ENCODE results near the gene TEN1.
"Not testable (repeated sequence)": the region's sequence is repeated elsewhere in the genome, so short reads cannot be mapped to it uniquely, and the experiment has no call there.

TEN1 gene

DNA sequence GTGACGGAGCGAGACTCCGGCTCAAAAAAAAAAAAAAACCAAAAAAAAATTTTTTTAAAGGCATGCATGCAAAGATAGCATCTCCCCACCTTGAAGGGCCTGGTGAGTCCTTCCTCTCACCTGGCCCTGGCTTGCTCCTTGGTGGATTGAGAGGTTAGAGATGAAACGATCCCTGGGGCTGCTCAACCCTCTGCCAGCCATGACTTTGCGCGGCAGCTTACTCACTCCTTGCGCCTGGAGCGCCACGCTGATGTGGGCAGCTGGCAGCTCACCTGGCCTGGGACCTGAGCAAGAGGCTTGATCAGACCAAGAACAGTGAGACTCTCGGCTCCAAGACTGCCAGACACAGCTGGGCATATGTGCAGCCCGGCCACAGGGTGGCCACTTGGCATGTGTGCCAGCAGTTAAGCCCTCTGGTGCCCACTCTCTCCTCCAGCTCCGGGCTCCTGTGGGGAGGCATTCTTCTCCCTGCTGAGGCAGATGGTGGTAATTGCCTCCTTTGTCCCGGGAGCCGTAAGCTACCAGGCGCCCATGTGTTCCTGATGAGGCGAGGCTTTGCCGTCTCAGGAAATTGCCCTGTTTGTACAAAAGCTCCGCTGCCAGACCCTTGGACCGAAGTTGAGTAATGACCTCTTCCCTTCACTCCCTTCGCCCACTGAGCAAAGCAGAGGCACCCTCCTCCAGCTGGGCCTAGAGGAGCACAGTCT, 53.2 kb downstream of the TEN1 start:
- no peak for DNase-seq (ENCODE audit: low spot score)

DNA sequence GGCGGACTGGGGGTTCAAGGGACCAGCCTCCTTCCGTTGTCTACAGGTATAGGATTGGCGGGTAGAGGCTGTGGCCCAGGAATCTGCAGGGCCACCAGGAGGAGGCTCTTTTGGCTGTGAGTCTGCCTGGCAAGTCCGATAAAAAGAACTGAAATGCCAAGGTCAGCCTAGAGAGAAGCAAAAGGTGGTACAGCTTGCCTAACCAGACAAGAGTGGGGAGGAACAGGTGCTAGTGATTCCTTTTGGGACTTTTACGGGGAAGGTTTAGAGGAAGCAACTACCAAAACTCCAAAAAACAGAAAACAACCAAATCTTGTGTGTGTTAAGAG, 53.7 kb downstream of the TEN1 start:
- DNase-seq (ENCODE audit: low spot score) = no peak

DNA sequence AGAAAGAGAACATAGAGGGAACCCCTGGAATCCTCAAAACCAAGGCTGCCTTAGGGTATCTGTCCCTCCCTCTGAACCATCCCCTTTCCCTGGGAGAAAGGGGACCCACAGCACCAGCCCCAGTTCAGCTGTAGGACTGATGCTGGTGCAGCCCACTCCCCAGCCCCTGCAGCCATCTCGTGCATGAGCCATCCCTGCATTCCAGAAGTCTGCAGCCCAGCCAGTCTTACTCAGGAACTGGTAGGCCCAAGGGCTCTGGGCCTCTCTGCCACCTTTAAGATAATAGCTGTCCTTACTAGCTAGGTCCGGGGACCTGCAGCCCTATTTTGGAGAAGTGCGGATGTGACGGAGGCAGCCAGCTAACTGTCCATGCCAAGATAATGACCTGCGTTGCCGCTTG, 54.1 kb downstream of the TEN1 start:
- DNase-seq (ENCODE audit: low spot score) = no peak

DNA sequence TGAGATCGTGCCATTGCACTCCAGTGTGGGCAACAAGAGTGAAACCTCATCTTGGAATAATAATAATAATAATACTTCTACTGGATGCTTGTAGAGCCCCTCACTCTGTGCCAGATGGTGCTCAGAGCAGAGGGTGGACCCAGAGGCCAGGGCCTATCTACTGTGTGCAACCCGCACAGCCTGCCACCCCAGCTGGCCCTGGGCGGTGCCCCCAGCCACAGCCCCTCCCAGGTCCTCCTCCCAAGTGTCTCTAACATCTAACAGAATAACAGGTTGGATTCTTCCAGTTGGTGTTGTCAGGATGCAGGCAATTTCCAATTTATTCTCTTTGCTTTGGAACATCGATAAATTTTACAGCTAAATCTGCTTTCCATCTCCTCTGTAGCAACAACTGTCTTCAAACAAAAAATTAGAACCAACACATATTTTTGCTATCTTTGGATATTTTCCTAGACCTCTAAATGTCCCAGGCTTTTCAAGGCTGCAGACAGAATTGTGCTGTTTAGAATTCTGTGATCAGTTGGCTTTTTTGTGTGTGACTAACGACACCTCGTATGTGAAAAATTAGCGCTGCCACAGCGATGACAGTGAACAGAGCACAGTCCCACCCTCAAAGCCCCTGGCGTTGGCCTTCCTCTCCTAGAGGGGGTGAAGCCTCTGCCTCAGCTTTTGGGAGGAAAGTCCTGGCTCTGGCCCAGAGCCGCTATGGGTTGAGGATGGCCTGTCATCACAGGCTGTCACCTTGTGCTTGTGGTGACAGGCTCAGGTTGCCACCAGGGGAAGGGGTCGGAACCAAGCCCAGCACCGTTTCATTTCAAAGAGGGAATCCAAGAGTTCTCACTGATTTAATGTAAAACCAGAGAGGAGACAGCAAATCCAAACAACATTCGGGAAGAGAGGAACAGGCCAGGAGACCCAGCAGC, 55.6 kb downstream of the TEN1 start:
- DNase-seq (ENCODE audit: low spot score) = no peak

DNA sequence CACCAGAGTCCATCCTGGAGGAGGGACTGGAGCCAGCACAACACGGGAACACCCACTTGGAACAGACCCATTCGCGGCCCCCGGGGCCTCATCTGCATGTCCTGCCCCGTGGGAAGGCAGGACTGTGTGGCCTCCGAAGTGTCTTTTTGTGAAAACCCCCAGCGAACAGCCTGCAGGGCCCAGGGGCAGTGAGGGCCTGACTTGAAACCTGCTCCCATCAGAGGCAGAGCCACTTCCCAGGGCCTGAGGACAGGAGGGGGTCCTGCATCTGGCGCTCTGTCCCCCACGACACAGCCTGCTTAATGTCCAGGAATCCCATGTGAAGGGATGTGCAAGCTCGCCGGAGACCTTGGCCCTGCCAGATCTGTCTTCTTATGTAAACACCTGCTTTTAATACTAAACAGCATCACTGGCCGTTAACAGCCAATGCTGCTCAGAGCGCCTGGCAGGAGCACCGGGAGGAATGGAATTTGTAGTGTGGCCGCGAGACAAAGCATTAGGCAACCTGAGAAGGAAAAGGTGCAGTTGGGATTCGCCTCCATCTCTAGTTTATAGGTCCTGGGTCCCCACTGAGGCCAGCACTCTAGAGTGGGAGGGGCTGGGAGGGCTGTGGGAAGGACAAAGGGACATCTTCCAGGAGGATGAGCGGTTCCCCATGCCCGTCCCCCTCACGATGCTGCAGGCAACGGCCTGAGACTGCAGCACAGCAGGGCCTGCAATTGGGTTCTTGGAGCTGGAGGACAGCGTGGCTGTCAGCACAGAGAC, 57.6 kb downstream of the TEN1 start:
- no peak for DNase-seq (ENCODE audit: low spot score)

DNA sequence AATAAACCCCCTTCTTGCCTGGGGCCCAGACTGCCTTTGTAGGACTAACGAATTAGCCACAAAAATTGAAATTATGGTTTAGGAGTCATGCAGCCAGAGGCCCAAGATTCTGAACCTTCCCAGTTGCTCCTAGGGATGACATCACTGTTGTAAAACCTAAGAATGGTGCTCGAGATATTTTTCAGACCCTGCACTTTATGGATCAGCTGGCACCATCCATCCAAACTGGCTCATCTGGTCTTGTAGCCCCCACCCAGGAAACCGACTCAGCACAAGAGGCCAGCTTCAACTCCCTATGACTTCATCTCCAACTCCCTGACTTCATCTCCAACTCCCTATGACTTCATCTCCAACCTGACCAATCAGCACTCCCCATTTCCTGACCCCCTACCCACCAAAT, 59.0 kb downstream of the TEN1 start:
- DNase-seq (ENCODE audit: low spot score) = no peak

DNA sequence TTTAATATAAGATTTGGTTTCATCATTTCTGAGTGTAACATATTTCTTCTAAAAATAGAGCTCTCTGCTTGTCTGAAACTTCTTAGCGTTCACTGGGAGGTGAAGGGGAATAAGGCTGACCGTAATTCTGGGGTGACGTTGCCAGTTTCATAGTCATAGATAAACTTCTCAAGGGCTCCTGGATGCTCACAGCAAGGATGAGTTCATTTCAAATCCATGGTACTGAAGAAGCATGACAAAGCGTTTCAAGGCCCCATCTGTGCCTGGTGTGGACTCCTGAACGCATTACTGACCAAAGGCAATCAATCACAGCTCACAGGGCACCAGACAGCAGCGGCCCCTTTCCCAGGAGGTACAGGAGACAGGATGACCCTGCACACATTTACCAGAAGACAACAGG, 60.1 kb downstream of the TEN1 start:
- DNase-seq (ENCODE audit: low spot score) = no peak

DNA sequence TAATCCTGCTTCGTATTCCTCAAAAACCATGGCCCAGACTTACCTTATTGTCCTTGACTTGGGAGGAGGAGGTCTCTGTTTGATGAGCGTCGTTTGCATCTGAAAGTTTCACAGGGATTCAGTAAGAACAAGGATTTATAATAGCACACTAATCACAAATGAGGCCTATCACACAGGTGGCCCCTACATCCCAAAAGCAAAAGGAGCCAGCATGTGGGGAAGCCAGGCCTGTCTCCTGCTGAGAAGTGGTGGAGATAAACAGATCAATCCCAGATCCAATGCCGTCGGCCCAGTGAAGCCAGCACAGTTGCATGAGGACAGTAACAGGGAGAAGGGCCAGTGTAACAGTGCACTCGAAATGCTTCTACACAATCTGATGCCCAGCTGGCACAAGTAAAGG, 61.3 kb downstream of the TEN1 start:
- no peak for DNase-seq (ENCODE audit: low spot score)

DNA sequence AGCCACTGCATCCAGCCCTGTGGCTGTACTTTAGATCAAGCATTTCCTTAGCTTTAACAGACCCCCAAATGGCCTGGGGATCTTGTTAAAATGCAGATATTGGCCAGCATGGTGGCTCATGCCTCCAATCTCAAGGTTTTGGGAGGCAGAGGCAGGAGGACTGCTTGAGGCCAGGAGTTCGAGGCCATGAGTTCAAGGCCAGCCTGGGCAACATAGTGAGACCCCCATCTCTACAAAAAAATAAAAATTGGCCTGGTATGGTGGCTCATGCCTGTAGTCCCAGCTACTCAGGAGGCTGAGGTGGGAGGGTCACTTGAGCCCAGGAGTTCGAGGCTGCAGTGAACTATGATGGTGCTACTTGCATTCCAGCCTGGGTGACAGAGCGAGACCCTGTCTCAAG, 63.8 kb downstream of the TEN1 start:
- DNase-seq (ENCODE audit: low spot score) = not testable (repeated sequence)

DNA sequence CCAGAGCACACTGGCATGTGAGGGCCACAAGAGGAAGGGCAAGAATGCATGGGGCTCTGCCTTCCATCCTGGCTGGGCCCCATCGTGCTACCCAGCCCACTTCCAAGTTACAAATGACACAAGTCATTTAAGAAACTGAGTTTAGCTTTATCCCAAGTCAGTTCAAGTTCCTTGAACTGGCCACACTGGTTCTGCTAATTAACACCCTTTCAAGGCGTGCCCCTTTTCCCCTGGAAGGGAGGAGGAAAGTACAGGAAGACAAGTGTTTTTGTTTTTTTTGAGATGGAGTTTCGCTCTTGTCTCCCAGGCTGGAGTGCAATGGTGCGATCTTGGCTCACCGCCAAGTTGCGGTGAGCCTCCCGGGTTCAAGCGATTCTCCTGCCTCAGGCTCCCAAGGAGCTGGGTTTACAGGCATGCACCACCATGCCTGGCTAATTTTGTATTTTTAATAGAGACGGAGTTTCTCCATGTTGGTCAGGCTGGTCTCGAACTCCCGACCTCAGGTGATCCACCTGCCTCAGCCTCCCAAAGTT, 65.5 kb downstream of the TEN1 start:
- not testable (repeated sequence) for DNase-seq (ENCODE audit: low spot score)

DNA sequence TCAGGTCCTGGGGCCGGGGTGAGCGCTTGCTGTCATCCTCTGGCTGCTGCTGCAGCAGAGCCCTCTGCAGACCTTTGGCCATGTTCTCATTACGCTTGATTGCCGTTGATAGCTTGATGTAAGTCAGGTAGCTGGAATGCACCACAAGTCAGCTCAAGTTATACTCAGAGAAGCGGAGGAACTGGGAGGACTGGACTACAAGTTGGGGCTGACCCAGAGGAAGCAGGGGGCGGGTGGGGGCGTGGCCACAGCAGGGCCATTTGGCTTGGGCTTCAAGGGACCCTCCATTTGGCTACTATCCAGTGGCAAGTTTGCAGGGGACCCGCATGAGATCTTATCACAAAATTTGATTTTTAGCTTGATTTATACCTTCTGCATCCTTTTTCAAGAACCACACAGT, 67.0 kb downstream of the TEN1 start:
- no peak for DNase-seq (ENCODE audit: low spot score)

DNA sequence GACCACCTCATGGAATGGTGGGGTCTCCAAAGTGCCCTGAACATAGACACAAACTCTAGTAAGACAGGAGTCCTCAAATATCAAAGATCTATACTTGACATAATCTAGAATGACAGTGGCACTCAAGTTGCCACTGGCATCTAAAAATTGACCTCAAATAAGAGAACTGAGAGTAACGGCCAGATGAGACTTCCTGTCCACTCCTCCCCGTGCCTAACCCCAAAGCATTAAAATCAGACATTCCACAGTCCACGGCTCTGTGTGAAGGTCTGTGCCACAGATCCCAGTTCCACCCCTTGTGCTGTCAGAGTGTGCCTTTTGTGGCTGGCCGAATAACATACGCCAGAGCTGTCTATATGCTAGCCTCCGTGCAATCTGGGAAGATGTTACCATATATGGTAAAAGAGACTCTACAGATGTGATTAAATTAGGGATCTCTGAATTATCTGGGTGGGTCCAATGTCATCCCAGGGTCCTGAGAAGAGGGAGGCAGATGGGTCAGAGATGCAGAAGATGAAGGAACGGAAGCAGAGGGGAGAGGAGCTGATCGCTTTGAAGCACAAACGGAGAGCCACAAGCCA, 69.1 kb downstream of the TEN1 start:
- no peak for DNase-seq (ENCODE audit: low spot score)

DNA sequence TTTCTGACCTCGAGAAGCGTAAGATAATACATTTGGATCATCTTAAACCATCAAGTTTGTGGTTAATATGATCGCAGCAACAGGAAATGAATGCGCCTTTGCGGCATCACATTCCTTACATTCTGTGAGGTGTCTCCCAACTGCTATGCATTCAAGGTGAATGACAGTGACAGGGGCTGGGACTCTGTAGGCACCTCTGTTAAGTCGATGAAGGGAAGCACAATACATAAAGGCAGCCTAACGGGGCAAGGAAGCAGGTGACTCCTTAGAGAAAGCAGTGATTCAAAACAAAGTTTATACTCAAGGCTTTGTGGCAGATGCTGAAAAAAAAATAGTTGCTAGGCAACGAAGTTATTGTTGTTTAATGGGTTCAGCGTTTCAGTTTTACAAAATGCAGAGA, 69.7 kb downstream of the TEN1 start:
- DNase-seq (ENCODE audit: low spot score) = no peak

DNA sequence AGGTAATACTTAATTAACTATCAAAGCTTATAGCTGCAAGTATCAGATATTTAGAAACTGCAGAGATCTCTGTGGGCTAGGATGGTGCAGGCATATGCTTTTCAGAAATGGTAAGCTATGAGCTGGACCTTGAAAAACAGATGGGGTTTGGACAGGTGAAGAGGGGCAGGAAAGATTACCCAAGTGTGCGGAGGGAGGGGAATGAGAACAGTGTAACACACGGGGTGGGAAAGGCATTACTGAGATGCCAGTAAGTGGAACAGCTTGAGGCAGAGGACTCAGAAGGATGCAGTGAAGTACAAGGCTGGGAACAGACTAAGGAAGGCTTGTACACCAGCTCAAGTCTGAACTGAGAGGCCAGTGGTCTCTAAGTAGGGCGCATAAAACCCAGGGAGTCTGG, 70.2 kb downstream of the TEN1 start:
- DNase-seq (ENCODE audit: low spot score) = no peak

DNA sequence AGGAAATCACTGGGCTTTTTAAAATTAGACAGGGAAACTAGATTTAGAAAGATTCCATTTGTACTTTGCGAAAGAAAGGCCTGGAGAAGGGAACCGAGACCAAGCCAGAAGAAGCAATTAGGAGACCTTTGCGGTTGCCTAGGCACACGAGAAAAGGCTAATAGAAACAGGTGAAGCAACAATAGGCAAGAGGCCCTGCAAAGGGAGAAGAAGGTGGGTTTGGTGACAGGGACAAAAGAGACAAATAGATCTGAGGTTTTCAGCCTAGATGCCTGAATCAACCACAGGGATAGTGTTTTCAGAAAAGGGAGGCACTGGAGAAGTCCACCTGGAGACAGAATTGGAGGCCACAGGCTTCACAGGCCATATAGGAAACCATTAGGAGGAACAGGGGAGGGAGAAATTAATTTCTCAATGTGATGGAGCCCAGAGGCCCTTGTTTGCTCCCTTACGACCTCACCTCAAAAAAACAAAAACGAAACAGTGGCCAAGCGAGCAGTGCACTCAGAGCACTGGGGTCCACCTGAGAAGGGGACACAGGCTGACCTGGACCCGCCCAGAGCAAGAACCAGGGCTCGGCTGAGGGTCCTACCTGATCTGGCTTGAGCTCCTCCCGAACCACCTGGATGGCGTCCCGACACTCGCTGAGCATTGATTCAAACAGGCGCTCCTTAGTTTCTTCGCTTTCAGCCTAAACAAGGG, 70.9 kb downstream of the TEN1 start:
- DNase-seq (ENCODE audit: low spot score) = no peak

Measured in activated CD4-positive, alpha-beta T cell treated with anti-CD3 and anti-CD28 coated beads, Interleukin-2, Interleukin-4, amounts not matched to agents 100 ng/mL and 50 ng/mL, durations not matched to agents 16 hours and 8 hours (primary cell).